ENCODE results near the gene RNASEL.

- TF ChIP-seq CTCF (conservative IDR thresholded peaks at IDR 0.05; ENCODE audit: low read depth in 2 of 2) (no peak), EZH2 (IDR thresholded peaks at IDR 0.05; ENCODE audit: low read depth, unreplicated experiment) (no peak), POLR2AphosphoS5 (IDR thresholded peaks at IDR 0.05; ENCODE audit: low read depth) (no peak)
Observed at GRCh38 chr1:182627622-182628021, 38.6 kb upstream of the RNASEL start.

Data from GM23338 (cell line).